Vagina (tissue), 2 donors: Measurements from ENCODE around the gene SMPD2. TPM values are rescaled to one million over a fixed set of nuclear protein-coding genes. Genes with fewer than 3 reads are reported as not detected.

Experiments used
- DNase-seq, 2 donors: peaks; one replicate each; pipeline ENCODE4 v3.0.0-alpha.2; 2017; ENCODE audit errors: extremely low spot score in 2 of 2
- H3K27ac ChIP-seq: fragments of 200-600 bp; sonication (generic); one replicate; pipeline ENCODE4 v1.5.1; 2019
- H3K27me3 ChIP-seq: fragments of 200-600 bp; sonication (generic); one replicate; pipeline ENCODE4 v1.5.1; 2019
- H3K36me3 ChIP-seq, 2 donors: fragments of 200-600 bp; sonication (generic); one replicate each; pipeline ENCODE4 v1.5.1; 2017 to 2019
- H3K4me1 ChIP-seq: fragments of 200-600 bp; sonication (generic); one replicate; pipeline ENCODE4 v1.5.1; 2019
- H3K4me3 ChIP-seq, 2 donors: fragments of 200-600 bp; sonication (generic); 1 replicate in 1 of 2; 2 replicates in 1 of 2; pipeline ENCODE4 v1.5.1; 2016 to 2019
- H3K9me3 ChIP-seq: fragments of 200-600 bp; sonication (generic); one replicate; pipeline ENCODE4 v1.5.1; 2019
- CTCF ChIP-seq, 3 experiments: fragments of 450-650 bp in 2 of 3; fragments of 200-600 bp in 1 of 3; sonication (generic) in 1 of 3; IDR thresholded peaks; one replicate each; pipeline ENCODE4 v1.5.1; 2017 to 2019; ENCODE audit warnings: antibody characterized with exemption in 3 of 3, mild to moderate bottlenecking in 2 of 3, moderate library complexity in 2 of 3
- POLR2A ChIP-seq, 2 donors: fragments of 450-650 bp; IDR thresholded peaks; one replicate each; pipeline ENCODE4 v1.6.1; 2017; ENCODE audit warnings: antibody characterized with exemption in 2 of 2, mild to moderate bottlenecking in 2 of 2, moderate library complexity in 2 of 2
- POLR2AphosphoS5 ChIP-seq, 2 donors: sonication (generic); formaldehyde crosslinking; IDR thresholded peaks; one replicate each; pipeline ENCODE4 v1.9.0; 2017; ENCODE audit warnings: antibody characterized with exemption in 2 of 2, mild to moderate bottlenecking in 2 of 2, low read depth in 1 of 2; ENCODE audit not compliant: insufficient read depth in 1 of 2
- intact Hi-C: fragments of 100-400 bp; cut with DNase I; formaldehyde crosslinking; loops from one replicate; pipeline ENCODE4 v1.15.1; 2023
- total RNA-seq: library from RNA; depleted of rRNA; stranded (reverse); fragments of >200 nt; gene quantifications from one replicate; pipeline ENCODE4 v1.2.3, GENCODE V29; 2016

The SMPD2 gene
- total RNA-seq, 1 donor from 2014 or later: 21.4 TPM

GRCh38 chr6:109441069-109441816 lies 719 bp downstream of the SMPD2 start:
- Histone ChIP-seq H3K27me3 (no peaks in the 10 kb centered on the region), H3K9me3 (no peaks in the 10 kb centered on the region), H3K36me3 (peaks cover 0 to 29% of the 10 kb centered on the region in 2 donors), H3K4me1 (peaks cover 35% of the 10 kb centered on the region), H3K27ac (peak overlapping the region; percentile 87), H3K4me3 (peak overlapping the region; percentile 76 to 81)
- intact Hi-C loops: loop anchor here (5.0 kb wide), 1 partner anchor 59 kb away; the partner anchor contains the start of gene CD164
- DNase-seq: peak in 1 of 2 donors; percentile 91
- no peak for TF ChIP-seq POLR2A (IDR thresholded peaks at IDR 0.05)
- peak in 1 of 2 donors; percentile 54 for TF ChIP-seq POLR2AphosphoS5 (IDR thresholded peaks at IDR 0.05; ENCODE audit: insufficient read depth in 1 of 2, low read depth in 1 of 2)
- peak in 1 of 3 experiments; percentile 22 for TF ChIP-seq CTCF (IDR thresholded peaks at IDR 0.05)

GRCh38 chr6:109442393-109442924 lies 1.9 kb downstream of the SMPD2 start:
- Histone ChIP-seq H3K27ac (no peak overlapping the region), H3K27me3 (no peaks in the 10 kb centered on the region), H3K9me3 (no peaks in the 10 kb centered on the region), H3K4me1 (peaks cover 35% of the 10 kb centered on the region), H3K4me3 (no peak overlapping the region), H3K36me3 (peaks cover 0 to 37% of the 10 kb centered on the region in 2 donors)
- intact Hi-C loops: loop anchor here (5.0 kb wide), 1 partner anchor 60 kb away; the partner anchor contains the start of gene CD164
- TF ChIP-seq POLR2A (IDR thresholded peaks at IDR 0.05) (no peak), POLR2AphosphoS5 (IDR thresholded peaks at IDR 0.05; ENCODE audit: insufficient read depth in 1 of 2, low read depth in 1 of 2) (no peak), CTCF (IDR thresholded peaks at IDR 0.05) (no peak)
- no peak for DNase-seq

- Histone ChIP-seq H3K27ac (no peak overlapping the region), H3K4me3 (no peak overlapping the region), H3K36me3 (peaks cover 0 to 37% of the 10 kb centered on the region in 2 donors), H3K9me3 (no peaks in the 10 kb centered on the region), H3K4me1 (peaks cover 33% of the 10 kb centered on the region), H3K27me3 (no peaks in the 10 kb centered on the region)
- intact Hi-C loops: loop anchor here (5.0 kb wide), 1 partner anchor 61 kb away; the partner anchor contains the start of gene CD164
- no peak for DNase-seq
- TF ChIP-seq POLR2AphosphoS5 (IDR thresholded peaks at IDR 0.05; ENCODE audit: insufficient read depth in 1 of 2, low read depth in 1 of 2) (no peak), POLR2A (IDR thresholded peaks at IDR 0.05) (no peak), CTCF (IDR thresholded peaks at IDR 0.05) (no peak)
These were observed 3.0 kb downstream of the SMPD2 start for GRCh38 chr6:109443425-109443950.

GRCh38 chr6:109445382-109445781 lies 4.9 kb downstream of the SMPD2 start:
- no peak overlapping the region for H3K4me3 ChIP-seq
- H3K36me3 ChIP-seq: peaks cover 0 to 37% of the 10 kb centered on the region in 2 donors
- H3K4me1 ChIP-seq: peaks cover 23% of the 10 kb centered on the region
- no peaks in the 10 kb centered on the region for H3K9me3 ChIP-seq
- intact Hi-C loops: no loop called here
- no peaks in the 10 kb centered on the region for H3K27me3 ChIP-seq
- peak in 1 of 2 donors; percentile 83 for DNase-seq
- no peak overlapping the region for H3K27ac ChIP-seq
- TF ChIP-seq POLR2A (IDR thresholded peaks at IDR 0.05): no peak
- no peak for TF ChIP-seq CTCF (IDR thresholded peaks at IDR 0.05)
- no peak for TF ChIP-seq POLR2AphosphoS5 (IDR thresholded peaks at IDR 0.05; ENCODE audit: insufficient read depth in 1 of 2, low read depth in 1 of 2)
